Lower leg skin (tissue), 3 donors: Measurements from ENCODE around the gene PARG.
"Not testable (repeated sequence)": the region's sequence is repeated elsewhere in the genome, so short reads cannot be mapped to it uniquely, and the experiment has no call there.

Experiments
- POLR2A ChIP-seq, 2 donors: fragments of 450-650 bp; IDR thresholded peaks; one replicate each; pipeline ENCODE4 v1.6.1; 2016 to 2017; ENCODE audit warnings: antibody characterized with exemption in 2 of 2, mild to moderate bottlenecking in 1 of 2, moderate library complexity in 1 of 2
- TF ChIP-seq, protein P1 (sequence below), 3 donors: fragments of 450-650 bp; IDR thresholded peaks; one replicate each; pipeline ENCODE4 v1.5.1; 2016; ENCODE audit warnings: antibody characterized with exemption in 3 of 3, mild to moderate bottlenecking in 3 of 3, moderate library complexity in 2 of 3

DNA sequence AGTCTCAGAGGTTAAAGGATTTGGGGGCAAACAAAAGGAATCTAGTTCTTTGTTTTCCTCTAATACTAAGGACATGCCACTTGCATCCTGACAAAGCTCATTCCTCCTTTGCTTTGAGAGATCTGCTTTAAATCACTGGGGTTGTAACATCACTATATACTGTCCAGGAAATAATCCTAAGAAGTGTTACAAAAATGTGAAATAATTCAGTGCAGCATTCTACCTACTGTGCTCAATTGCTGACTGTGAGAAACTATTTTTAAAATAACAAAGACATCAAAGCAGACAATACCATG is 99.5 kb downstream of the PARG start:
- TF ChIP-seq POLR2A (IDR thresholded peaks at IDR 0.05), result not testable (repeated sequence)
- TF ChIP-seq, protein P1, sequence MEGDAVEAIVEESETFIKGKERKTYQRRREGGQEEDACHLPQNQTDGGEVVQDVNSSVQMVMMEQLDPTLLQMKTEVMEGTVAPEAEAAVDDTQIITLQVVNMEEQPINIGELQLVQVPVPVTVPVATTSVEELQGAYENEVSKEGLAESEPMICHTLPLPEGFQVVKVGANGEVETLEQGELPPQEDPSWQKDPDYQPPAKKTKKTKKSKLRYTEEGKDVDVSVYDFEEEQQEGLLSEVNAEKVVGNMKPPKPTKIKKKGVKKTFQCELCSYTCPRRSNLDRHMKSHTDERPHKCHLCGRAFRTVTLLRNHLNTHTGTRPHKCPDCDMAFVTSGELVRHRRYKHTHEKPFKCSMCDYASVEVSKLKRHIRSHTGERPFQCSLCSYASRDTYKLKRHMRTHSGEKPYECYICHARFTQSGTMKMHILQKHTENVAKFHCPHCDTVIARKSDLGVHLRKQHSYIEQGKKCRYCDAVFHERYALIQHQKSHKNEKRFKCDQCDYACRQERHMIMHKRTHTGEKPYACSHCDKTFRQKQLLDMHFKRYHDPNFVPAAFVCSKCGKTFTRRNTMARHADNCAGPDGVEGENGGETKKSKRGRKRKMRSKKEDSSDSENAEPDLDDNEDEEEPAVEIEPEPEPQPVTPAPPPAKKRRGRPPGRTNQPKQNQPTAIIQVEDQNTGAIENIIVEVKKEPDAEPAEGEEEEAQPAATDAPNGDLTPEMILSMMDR (IDR thresholded peaks at IDR 0.05), result not testable (repeated sequence)
